ENCODE measurements around the gene ACACB. TPM values are rescaled to one million over a fixed set of nuclear protein-coding genes. Genes with fewer than 3 reads are reported as not detected.

Gene ACACB
- total and polyA plus RNA-seq, 2 experiments from 2014 or later, result 6.2 to 15.4 TPM

DNA sequence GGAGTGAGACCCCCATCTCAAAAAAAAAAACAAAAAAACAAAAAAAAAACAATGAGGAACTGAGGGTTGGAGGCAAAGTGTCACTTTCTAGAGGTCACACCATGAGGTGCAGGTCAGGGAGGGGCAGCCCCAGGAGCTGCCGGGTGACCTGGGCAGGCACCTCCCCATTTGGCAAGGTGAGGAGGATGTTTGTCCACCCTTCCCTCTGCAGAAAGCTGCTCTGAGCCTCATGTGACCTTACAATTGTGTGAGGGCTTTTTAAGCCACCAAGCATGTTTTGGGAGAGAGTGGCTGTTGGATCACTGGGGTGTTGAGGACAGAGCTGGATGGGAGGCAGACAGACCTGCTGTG is 143.1 kb downstream of the ACACB start (continued):
- TF ChIP-seq, protein P1, sequence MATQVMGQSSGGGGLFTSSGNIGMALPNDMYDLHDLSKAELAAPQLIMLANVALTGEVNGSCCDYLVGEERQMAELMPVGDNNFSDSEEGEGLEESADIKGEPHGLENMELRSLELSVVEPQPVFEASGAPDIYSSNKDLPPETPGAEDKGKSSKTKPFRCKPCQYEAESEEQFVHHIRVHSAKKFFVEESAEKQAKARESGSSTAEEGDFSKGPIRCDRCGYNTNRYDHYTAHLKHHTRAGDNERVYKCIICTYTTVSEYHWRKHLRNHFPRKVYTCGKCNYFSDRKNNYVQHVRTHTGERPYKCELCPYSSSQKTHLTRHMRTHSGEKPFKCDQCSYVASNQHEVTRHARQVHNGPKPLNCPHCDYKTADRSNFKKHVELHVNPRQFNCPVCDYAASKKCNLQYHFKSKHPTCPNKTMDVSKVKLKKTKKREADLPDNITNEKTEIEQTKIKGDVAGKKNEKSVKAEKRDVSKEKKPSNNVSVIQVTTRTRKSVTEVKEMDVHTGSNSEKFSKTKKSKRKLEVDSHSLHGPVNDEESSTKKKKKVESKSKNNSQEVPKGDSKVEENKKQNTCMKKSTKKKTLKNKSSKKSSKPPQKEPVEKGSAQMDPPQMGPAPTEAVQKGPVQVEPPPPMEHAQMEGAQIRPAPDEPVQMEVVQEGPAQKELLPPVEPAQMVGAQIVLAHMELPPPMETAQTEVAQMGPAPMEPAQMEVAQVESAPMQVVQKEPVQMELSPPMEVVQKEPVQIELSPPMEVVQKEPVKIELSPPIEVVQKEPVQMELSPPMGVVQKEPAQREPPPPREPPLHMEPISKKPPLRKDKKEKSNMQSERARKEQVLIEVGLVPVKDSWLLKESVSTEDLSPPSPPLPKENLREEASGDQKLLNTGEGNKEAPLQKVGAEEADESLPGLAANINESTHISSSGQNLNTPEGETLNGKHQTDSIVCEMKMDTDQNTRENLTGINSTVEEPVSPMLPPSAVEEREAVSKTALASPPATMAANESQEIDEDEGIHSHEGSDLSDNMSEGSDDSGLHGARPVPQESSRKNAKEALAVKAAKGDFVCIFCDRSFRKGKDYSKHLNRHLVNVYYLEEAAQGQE (IDR thresholded peaks at IDR 0.05; ENCODE audit: unreplicated experiment), result no peak
- TF ChIP-seq EZH2 (IDR thresholded peaks at IDR 0.05; ENCODE audit: low read depth, unreplicated experiment), result no peak
- no peak for TF ChIP-seq EZH2phosphoT487 (IDR thresholded peaks at IDR 0.05; ENCODE audit: unreplicated experiment)
- TF ChIP-seq, protein P2, sequence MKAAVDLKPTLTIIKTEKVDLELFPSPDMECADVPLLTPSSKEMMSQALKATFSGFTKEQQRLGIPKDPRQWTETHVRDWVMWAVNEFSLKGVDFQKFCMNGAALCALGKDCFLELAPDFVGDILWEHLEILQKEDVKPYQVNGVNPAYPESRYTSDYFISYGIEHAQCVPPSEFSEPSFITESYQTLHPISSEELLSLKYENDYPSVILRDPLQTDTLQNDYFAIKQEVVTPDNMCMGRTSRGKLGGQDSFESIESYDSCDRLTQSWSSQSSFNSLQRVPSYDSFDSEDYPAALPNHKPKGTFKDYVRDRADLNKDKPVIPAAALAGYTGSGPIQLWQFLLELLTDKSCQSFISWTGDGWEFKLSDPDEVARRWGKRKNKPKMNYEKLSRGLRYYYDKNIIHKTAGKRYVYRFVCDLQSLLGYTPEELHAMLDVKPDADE (IDR thresholded peaks at IDR 0.05), result no peak
- TF ChIP-seq, protein P3, sequence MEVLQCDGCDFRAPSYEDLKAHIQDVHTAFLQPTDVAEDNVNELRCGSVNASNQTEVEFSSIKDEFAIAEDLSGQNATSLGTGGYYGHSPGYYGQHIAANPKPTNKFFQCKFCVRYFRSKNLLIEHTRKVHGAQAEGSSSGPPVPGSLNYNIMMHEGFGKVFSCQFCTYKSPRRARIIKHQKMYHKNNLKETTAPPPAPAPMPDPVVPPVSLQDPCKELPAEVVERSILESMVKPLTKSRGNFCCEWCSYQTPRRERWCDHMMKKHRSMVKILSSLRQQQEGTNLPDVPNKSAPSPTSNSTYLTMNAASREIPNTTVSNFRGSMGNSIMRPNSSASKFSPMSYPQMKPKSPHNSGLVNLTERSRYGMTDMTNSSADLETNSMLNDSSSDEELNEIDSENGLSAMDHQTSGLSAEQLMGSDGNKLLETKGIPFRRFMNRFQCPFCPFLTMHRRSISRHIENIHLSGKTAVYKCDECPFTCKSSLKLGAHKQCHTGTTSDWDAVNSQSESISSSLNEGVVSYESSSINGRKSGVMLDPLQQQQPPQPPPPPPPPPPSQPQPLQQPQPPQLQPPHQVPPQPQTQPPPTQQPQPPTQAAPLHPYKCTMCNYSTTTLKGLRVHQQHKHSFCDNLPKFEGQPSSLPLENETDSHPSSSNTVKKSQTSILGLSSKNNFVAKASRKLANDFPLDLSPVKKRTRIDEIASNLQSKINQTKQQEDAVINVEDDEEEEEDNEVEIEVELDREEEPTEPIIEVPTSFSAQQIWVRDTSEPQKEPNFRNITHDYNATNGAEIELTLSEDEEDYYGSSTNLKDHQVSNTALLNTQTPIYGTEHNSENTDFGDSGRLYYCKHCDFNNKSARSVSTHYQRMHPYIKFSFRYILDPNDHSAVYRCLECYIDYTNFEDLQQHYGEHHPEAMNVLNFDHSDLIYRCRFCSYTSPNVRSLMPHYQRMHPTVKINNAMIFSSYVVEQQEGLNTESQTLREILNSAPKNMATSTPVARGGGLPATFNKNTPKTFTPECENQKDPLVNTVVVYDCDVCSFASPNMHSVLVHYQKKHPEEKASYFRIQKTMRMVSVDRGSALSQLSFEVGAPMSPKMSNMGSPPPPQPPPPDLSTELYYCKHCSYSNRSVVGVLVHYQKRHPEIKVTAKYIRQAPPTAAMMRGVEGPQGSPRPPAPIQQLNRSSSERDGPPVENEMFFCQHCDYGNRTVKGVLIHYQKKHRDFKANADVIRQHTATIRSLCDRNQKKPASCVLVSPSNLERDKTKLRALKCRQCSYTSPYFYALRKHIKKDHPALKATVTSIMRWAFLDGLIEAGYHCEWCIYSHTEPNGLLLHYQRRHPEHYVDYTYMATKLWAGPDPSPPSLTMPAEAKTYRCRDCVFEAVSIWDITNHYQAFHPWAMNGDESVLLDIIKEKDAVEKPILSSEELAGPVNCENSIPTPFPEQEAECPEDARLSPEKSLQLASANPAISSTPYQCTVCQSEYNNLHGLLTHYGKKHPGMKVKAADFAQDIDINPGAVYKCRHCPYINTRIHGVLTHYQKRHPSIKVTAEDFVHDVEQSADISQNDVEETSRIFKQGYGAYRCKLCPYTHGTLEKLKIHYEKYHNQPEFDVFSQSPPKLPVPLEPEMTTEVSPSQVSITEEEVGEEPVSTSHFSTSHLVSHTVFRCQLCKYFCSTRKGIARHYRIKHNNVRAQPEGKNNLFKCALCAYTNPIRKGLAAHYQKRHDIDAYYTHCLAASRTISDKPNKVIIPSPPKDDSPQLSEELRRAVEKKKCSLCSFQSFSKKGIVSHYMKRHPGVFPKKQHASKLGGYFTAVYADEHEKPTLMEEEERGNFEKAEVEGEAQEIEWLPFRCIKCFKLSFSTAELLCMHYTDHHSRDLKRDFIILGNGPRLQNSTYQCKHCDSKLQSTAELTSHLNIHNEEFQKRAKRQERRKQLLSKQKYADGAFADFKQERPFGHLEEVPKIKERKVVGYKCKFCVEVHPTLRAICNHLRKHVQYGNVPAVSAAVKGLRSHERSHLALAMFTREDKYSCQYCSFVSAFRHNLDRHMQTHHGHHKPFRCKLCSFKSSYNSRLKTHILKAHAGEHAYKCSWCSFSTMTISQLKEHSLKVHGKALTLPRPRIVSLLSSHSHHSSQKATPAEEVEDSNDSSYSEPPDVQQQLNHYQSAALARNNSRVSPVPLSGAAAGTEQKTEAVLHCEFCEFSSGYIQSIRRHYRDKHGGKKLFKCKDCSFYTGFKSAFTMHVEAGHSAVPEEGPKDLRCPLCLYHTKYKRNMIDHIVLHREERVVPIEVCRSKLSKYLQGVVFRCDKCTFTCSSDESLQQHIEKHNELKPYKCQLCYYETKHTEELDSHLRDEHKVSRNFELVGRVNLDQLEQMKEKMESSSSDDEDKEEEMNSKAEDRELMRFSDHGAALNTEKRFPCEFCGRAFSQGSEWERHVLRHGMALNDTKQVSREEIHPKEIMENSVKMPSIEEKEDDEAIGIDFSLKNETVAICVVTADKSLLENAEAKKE (CRISPR knock-in tag; IDR thresholded peaks at IDR 0.05), result no peak
- no peak for TF ChIP-seq ZNF114 (CRISPR knock-in tag; IDR thresholded peaks at IDR 0.05)

Measured in GM23338 (cell line).